Gastroesophageal sphincter (tissue), 3 donors: ENCODE measurements around the gene NFKB1.

Source experiments
- CTCF ChIP-seq, 4 experiments: fragments of 200-600 bp in 2 of 4; fragments of 450-650 bp in 2 of 4; sonication (generic) in 1 of 4; IDR thresholded peaks; one replicate each; pipeline ENCODE4 v1.5.1; 2017 to 2019; ENCODE audit warnings: antibody characterized with exemption in 4 of 4, mild to moderate bottlenecking in 2 of 4, moderate library complexity in 2 of 4
- EP300 ChIP-seq: sonication (generic); formaldehyde crosslinking; IDR thresholded peaks from one replicate; pipeline ENCODE4 v1.6.1; 2017; ENCODE audit warnings: antibody characterized with exemption, mild to moderate bottlenecking
- POLR2A ChIP-seq, 2 donors: fragments of 450-650 bp; IDR thresholded peaks; one replicate each; pipeline ENCODE4 v1.6.1; 2017; ENCODE audit warnings: antibody characterized with exemption in 2 of 2, mild to moderate bottlenecking in 2 of 2, moderate library complexity in 1 of 2
- POLR2AphosphoS5 ChIP-seq: sonication (generic); formaldehyde crosslinking; IDR thresholded peaks from one replicate; pipeline ENCODE4 v1.6.1; 2017; ENCODE audit warnings: antibody characterized with exemption

GRCh38 chr4:102492531-102493241, 8.5 kb upstream of the NFKB1 start:
- TF ChIP-seq CTCF (IDR thresholded peaks at IDR 0.05) (no peak), POLR2AphosphoS5 (no peak), POLR2A (IDR thresholded peaks at IDR 0.05) (no peak), EP300 (no peak)
